Prostate gland (tissue), 2 donors: ENCODE data around the gene R3HDM2. TPM values are rescaled to one million over a fixed set of nuclear protein-coding genes. Genes with fewer than 3 reads are reported as not detected.

ENCODE experiments used
- DNase-seq: peaks from one replicate; pipeline ENCODE4 v3.0.0-alpha.2; 2019; ENCODE audit warnings: low spot score
- H3K27ac ChIP-seq, 2 donors: fragments of 200-600 bp; sonication (generic); 2 replicates each; pipeline ENCODE4 v1.5.1; 2017 to 2019
- H3K27me3 ChIP-seq: fragments of 200-600 bp; sonication (generic); replicated peaks from 2 replicates; pipeline ENCODE4 v1.5.1; 2019; ENCODE audit not compliant: insufficient read depth
- H3K36me3 ChIP-seq, 2 donors: fragments of 200-600 bp; sonication (generic); 1 replicate in 1 of 2; 2 replicates in 1 of 2; pipeline versions ENCODE4 v1.5.1 to v1.8.1; 2017 to 2019
- H3K4me1 ChIP-seq: fragments of 200-600 bp; sonication (generic); replicated peaks from 2 replicates; pipeline ENCODE4 v1.5.1; 2019
- H3K4me3 ChIP-seq, 2 donors: fragments of 200-600 bp; sonication (generic); 2 replicates each; pipeline ENCODE4 v1.5.1; 2017 to 2019
- H3K9me3 ChIP-seq: fragments of 200-600 bp; sonication (generic); 2 replicates; pipeline ENCODE4 v1.5.1; 2017
- POLR2A ChIP-seq: fragments of 450-650 bp; IDR thresholded peaks from one replicate; pipeline ENCODE4 v1.6.1; 2016; ENCODE audit warnings: antibody characterized with exemption, mild to moderate bottlenecking
- POLR2AphosphoS5 ChIP-seq: sonication (generic); formaldehyde crosslinking; IDR thresholded peaks from one replicate; pipeline ENCODE4 v1.6.1; 2017; ENCODE audit warnings: antibody characterized with exemption
- WGBS: methylation state at CpG from one replicate; pipeline ENCODE4 v1.1.5; 2018; 5-methylcytosine and 5-hydroxymethylcytosine counted together
- intact Hi-C: fragments of 100-400 bp; cut with DNase I; formaldehyde crosslinking; loops from one replicate; pipeline ENCODE4 v1.14.2; 2022
- total RNA-seq, 2 donors: library from RNA; depleted of rRNA; stranded (reverse); fragments of >200 nt; gene quantifications; one replicate each; pipeline ENCODE4 v1.1.0, GENCODE V29; 2016
- TF ChIP-seq, protein P1 (sequence below), 4 experiments: fragments of 200-600 bp in 2 of 4; fragments of 450-650 bp in 2 of 4; sonication (generic) in 2 of 4; IDR thresholded peaks; 1 replicate in 3 of 4; 2 replicates in 1 of 4; pipeline ENCODE4 v1.5.1; 2016 to 2019; ENCODE audit warnings: antibody characterized with exemption in 4 of 4, mild to moderate bottlenecking in 2 of 4, moderate library complexity in 2 of 4

Gene R3HDM2
- total RNA-seq, 2 donors from 2014 or later = 38.7 to 80.9 TPM

DNA sequence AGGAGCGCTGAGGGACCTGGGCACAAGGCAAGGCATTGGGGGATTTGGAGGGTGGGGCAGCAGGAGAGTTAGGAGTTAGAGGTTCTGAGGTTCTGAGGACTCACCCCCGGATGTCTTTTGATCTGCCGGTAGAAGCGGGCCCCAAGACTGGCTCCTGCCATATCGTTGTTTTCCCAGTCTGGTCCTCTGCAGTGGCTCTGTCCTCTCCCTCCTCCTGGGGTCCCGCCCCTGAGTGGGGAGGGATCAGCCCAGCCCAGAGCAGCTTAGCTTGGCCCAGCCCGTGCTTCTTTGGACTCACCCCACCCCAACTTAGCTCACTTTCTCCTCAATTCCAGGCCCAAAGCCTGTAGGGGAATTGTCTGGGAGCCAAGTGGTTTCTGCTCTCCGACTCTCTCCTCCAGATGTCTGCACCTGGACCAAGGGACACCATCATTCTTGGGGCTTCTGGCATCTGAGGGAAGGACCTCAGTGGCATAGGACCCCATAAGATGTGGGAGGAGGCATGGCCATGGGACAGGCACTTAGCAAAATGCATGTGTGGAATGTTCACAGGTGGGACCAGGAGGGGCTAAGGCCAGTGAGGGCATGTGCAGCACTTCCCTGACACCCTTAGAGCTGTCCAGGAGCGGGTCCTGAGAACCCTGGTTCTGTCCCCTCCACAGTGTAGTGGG, 193.8 kb downstream of the R3HDM2 start:
- TF ChIP-seq POLR2A = no peak
- TF ChIP-seq POLR2AphosphoS5 = no peak
- TF ChIP-seq, protein P1, sequence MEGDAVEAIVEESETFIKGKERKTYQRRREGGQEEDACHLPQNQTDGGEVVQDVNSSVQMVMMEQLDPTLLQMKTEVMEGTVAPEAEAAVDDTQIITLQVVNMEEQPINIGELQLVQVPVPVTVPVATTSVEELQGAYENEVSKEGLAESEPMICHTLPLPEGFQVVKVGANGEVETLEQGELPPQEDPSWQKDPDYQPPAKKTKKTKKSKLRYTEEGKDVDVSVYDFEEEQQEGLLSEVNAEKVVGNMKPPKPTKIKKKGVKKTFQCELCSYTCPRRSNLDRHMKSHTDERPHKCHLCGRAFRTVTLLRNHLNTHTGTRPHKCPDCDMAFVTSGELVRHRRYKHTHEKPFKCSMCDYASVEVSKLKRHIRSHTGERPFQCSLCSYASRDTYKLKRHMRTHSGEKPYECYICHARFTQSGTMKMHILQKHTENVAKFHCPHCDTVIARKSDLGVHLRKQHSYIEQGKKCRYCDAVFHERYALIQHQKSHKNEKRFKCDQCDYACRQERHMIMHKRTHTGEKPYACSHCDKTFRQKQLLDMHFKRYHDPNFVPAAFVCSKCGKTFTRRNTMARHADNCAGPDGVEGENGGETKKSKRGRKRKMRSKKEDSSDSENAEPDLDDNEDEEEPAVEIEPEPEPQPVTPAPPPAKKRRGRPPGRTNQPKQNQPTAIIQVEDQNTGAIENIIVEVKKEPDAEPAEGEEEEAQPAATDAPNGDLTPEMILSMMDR (IDR thresholded peaks at IDR 0.05) = no peak
- Histone ChIP-seq H3K36me3 (no peaks in the 10 kb centered on the region), H3K27ac (no peak overlapping the region), H3K4me1 (peaks cover 22% of the 10 kb centered on the region), H3K9me3 (no peaks in the 10 kb centered on the region), H3K27me3 (no peaks in the 10 kb centered on the region), H3K4me3 (no peak overlapping the region)
- intact Hi-C loops = no loop called here
- DNase-seq = no peak
- 48% methylated on average over 9 of the region's 9 CpGs for WGBS

DNA sequence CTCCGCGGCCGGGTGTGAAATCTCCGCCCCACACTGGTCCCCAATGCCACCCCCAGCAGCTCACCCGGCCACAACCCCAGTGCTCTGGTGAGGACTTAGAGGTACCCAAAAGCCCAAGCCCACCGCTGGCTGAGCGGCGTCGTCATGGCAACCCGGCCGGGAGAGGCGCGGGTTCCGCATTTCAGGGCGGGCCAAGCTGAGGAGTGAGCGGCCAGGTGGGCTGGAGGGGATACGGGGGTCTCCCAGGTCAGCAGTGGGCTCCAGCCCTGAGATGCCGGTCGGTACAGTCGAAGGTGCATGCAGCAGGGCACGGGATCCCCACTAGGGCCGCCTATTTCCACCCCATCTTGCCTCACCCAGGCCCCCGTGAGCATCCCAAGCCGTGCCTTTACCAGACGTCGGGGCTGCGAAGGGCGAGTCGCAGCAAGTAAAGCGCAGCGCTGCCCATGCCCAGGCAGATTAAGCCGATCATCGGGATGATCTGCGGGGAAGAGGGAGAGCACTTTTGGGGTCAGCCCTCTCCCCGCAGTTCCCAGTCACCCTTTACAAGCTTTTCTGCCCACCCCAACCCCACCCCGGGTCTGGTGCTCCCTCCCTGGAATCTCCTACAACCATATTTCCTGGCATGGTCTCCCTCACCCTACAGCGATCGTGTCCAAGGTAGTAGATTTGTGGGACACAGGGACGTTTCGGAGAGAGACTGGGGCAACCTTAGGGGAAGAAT, 194.5 kb downstream of the R3HDM2 start:
- no peaks in the 10 kb centered on the region for H3K36me3 ChIP-seq
- DNase-seq = no peak
- 26% methylated on average over 40 of the region's 40 CpGs for WGBS
- no peak overlapping the region for H3K4me3 ChIP-seq
- H3K27me3 ChIP-seq = no peaks in the 10 kb centered on the region
- intact Hi-C loops = no loop called here
- H3K27ac ChIP-seq = no peak overlapping the region
- H3K4me1 ChIP-seq = peaks cover 18% of the 10 kb centered on the region
- TF ChIP-seq, protein P1 (IDR thresholded peaks at IDR 0.05) = no peak
- TF ChIP-seq POLR2AphosphoS5 (no peak), POLR2A (no peak)
- no peaks in the 10 kb centered on the region for H3K9me3 ChIP-seq

DNA sequence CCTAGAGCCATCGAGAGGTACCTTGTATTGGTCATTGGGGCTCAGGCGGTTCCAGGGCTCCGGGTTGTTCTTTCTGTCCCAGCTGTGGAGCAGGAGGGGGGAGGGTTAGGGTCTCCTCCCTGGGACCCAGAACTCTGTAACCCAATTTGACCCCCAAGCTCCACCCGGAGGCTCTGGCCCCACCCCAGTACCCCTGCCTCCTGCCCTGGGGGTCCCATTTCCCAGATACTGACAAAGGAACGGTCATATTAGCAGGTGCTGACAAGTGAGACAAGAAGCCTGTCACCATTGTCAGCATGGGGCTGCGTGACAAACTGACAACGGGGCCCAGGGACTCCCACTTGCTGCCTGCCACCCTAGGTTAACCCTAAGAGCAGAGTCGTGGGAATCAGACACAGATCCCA, 195.1 kb downstream of the R3HDM2 start:
- Histone ChIP-seq H3K27ac (no peak overlapping the region), H3K4me1 (peaks cover 13% of the 10 kb centered on the region), H3K36me3 (no peaks in the 10 kb centered on the region), H3K27me3 (no peaks in the 10 kb centered on the region), H3K4me3 (no peak overlapping the region), H3K9me3 (no peaks in the 10 kb centered on the region)
- intact Hi-C loops = no loop called here
- 67% methylated on average over 8 of the region's 8 CpGs for whole genome bisulfite sequencing
- DNase-seq = no peak
- TF ChIP-seq, protein P1 (IDR thresholded peaks at IDR 0.05) = no peak
- TF ChIP-seq POLR2A = no peak
- no peak for TF ChIP-seq POLR2AphosphoS5

DNA sequence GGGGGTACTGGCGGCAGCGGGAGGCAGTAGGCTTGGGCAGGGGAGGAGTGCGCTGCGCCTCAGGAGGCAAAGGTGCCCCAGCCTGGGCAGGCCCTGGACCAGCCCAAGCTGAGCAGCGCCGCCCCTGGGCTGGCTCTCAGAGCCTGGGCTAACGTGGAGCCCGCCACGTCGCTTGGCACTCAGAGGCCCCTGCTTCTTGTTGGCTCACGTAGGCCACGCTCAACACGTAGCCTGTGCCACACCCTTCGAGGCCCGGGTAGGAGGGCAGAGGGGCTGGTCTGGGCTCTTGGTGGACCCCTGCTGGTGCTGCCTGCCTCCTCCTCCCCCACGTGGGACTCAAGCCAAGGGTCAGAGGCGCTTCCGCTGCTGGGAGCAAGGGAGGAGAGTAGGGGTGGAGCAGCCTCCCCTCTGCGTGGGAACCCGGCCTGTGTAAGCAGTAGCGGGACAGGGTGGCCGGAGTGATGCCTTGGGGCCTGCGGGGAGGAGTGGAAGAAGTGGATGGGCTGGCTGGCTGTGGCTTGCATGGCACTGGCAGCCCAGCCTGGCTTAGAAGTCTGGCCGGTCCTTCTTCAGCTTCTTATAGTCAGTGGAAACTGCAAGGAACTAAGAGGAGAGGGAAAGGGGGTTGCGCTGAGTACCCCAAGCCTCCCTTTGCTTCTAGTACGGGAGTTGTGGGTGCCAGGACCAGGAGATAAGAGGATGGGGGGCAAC, 195.7 kb downstream of the R3HDM2 start:
- intact Hi-C loops = no loop called here
- H3K27me3 ChIP-seq = no peaks in the 10 kb centered on the region
- peaks cover 13% of the 10 kb centered on the region for H3K4me1 ChIP-seq
- H3K27ac ChIP-seq = no peak overlapping the region
- TF ChIP-seq, protein P1 (IDR thresholded peaks at IDR 0.05) = no peak
- TF ChIP-seq POLR2A (no peak), POLR2AphosphoS5 (no peak)
- WGBS = 70% methylated on average over 26 of the region's 26 CpGs
- H3K9me3 ChIP-seq = no peaks in the 10 kb centered on the region
- no peaks in the 10 kb centered on the region for H3K36me3 ChIP-seq
- no peak for DNase-seq
- H3K4me3 ChIP-seq = no peak overlapping the region
